IPS DF 6.9 (cell line): Measurements from ENCODE around the gene PLXNA2.

Experiments used
- DNase-seq: peaks from one replicate; pipeline ENCODE4 v3.0.0-alpha.2; 2013; ENCODE audit warnings: low read depth, low spot score
- H3K27ac ChIP-seq: one replicate; pipeline ENCODE4 v1.5.1; 2013; ENCODE audit warnings: low read length, control low read depth
- H3K27me3 ChIP-seq: 2 replicates; pipeline ENCODE4 v1.6.1; 2013; ENCODE audit warnings: mild to moderate bottlenecking, low read length; ENCODE audit not compliant: control insufficient read depth, insufficient read depth
- H3K36me3 ChIP-seq: 2 replicates; pipeline ENCODE4 v1.6.1; 2013; ENCODE audit warnings: low read length; ENCODE audit not compliant: control insufficient read depth, insufficient read depth
- H3K4me1 ChIP-seq: 2 replicates; pipeline ENCODE4 v1.6.1; 2013; ENCODE audit warnings: low read length; ENCODE audit not compliant: control insufficient read depth, insufficient read depth
- H3K4me3 ChIP-seq: 2 replicates; pipeline ENCODE4 v1.5.1; 2013; ENCODE audit warnings: mild to moderate bottlenecking, low read length
- H3K9me3 ChIP-seq: 2 replicates; pipeline ENCODE4 v1.6.1; 2013; ENCODE audit warnings: low read length, inconsistent platforms; ENCODE audit not compliant: control insufficient read depth, insufficient read depth
- whole genome bisulfite sequencing: extraction: QIAGEN DNeasy Blood & Tissue Kit; methylation state at CpG from one replicate; pipeline ENCODE4 v1.1.7; 2013; ENCODE audit warnings: mixed read lengths, missing lambda C conversion rate; ENCODE audit not compliant: insufficient read length, insufficient coverage; 5-methylcytosine and 5-hydroxymethylcytosine counted together

Gene PLXNA2

GRCh38 chr1:208265122-208265469 is 20.9 kb upstream of the PLXNA2 start:
- no peak overlapping the region for H3K27ac ChIP-seq
- no peaks in the 10 kb centered on the region for H3K36me3 ChIP-seq
- H3K4me1 ChIP-seq: no peaks in the 10 kb centered on the region; the same call in 1 of the 2 replicates
- H3K4me3 ChIP-seq: no peak overlapping the region
- no peak for DNase-seq
- H3K9me3 ChIP-seq: no peaks in the 10 kb centered on the region; the same call in 1 of the 2 replicates
- no peaks in the 10 kb centered on the region for H3K27me3 ChIP-seq
- WGBS: no CpG with 5 or more reads among the region's 2 CpGs

- H3K9me3 ChIP-seq: no peaks in the 10 kb centered on the region; the same call in 1 of the 2 replicates
- no peak overlapping the region for H3K4me3 ChIP-seq
- DNase-seq: no peak
- H3K27me3 ChIP-seq: no peaks in the 10 kb centered on the region
- WGBS: no CpG with 5 or more reads among the region's 2 CpGs
- no peak overlapping the region for H3K27ac ChIP-seq
- H3K4me1 ChIP-seq: no peaks in the 10 kb centered on the region; the same call in 1 of the 2 replicates
- no peaks in the 10 kb centered on the region for H3K36me3 ChIP-seq
Observed at GRCh38 chr1:208264469-208265121, 20.4 kb upstream of the PLXNA2 start.

GRCh38 chr1:208261874-208262273 is 17.7 kb upstream of the PLXNA2 start:
- H3K36me3 ChIP-seq: no peaks in the 10 kb centered on the region
- no CpG with 5 or more reads among the region's 4 CpGs for WGBS
- DNase-seq: no peak
- no peak overlapping the region for H3K27ac ChIP-seq
- H3K27me3 ChIP-seq: peaks cover 2% of the 10 kb centered on the region; the same call in 1 of the 2 replicates
- H3K4me3 ChIP-seq: no peak overlapping the region
- H3K4me1 ChIP-seq: peaks cover 3% of the 10 kb centered on the region; the same call in 1 of the 2 replicates
- H3K9me3 ChIP-seq: no peaks in the 10 kb centered on the region; the same call in 1 of the 2 replicates

GRCh38 chr1:208258277-208258676 is 14.1 kb upstream of the PLXNA2 start:
- no peak overlapping the region for H3K4me3 ChIP-seq
- H3K4me1 ChIP-seq: peaks cover 3% of the 10 kb centered on the region; the same call in 1 of the 2 replicates
- no peak overlapping the region for H3K27ac ChIP-seq
- H3K9me3 ChIP-seq: no peaks in the 10 kb centered on the region; the same call in 1 of the 2 replicates
- WGBS: no CpG with 5 or more reads among the region's 3 CpGs
- no peak for DNase-seq
- H3K27me3 ChIP-seq: peaks cover 5% of the 10 kb centered on the region
- H3K36me3 ChIP-seq: no peaks in the 10 kb centered on the region

GRCh38 chr1:208257351-208257750 is 13.2 kb upstream of the PLXNA2 start:
- WGBS: no CpG with 5 or more reads among the region's 6 CpGs
- no peaks in the 10 kb centered on the region for H3K36me3 ChIP-seq
- peaks cover 5% of the 10 kb centered on the region for H3K27me3 ChIP-seq
- no peak overlapping the region for H3K27ac ChIP-seq
- peaks cover 3% of the 10 kb centered on the region; the same call in 1 of the 2 replicates for H3K4me1 ChIP-seq
- H3K4me3 ChIP-seq: no peak overlapping the region
- no peaks in the 10 kb centered on the region; the same call in 1 of the 2 replicates for H3K9me3 ChIP-seq
- DNase-seq: no peak

GRCh38 chr1:208256556-208256955 is 12.4 kb upstream of the PLXNA2 start:
- Histone ChIP-seq H3K36me3 (no peaks in the 10 kb centered on the region), H3K9me3 (no peaks in the 10 kb centered on the region; the same call in 1 of the 2 replicates), H3K4me1 (peaks cover 3% of the 10 kb centered on the region; the same call in 1 of the 2 replicates), H3K27me3 (peaks cover 5% of the 10 kb centered on the region), H3K4me3 (no peak overlapping the region), H3K27ac (no peak overlapping the region)
- no CpG with 5 or more reads among the region's 7 CpGs for WGBS
- DNase-seq: no peak

GRCh38 chr1:208256091-208256490 is 11.9 kb upstream of the PLXNA2 start:
- no peak for DNase-seq
- peaks cover 3% of the 10 kb centered on the region; the same call in 1 of the 2 replicates for H3K4me1 ChIP-seq
- H3K27ac ChIP-seq: no peak overlapping the region
- H3K36me3 ChIP-seq: no peaks in the 10 kb centered on the region
- peaks cover 5% of the 10 kb centered on the region for H3K27me3 ChIP-seq
- H3K9me3 ChIP-seq: no peaks in the 10 kb centered on the region
- no peak overlapping the region for H3K4me3 ChIP-seq
- no CpG with 5 or more reads among the region's 1 CpG for WGBS

GRCh38 chr1:208254862-208255261 is 10.7 kb upstream of the PLXNA2 start:
- Histone ChIP-seq H3K27me3 (peaks cover 5% of the 10 kb centered on the region), H3K36me3 (no peaks in the 10 kb centered on the region), H3K4me3 (no peak overlapping the region), H3K27ac (no peak overlapping the region), H3K9me3 (no peaks in the 10 kb centered on the region), H3K4me1 (peaks cover 3% of the 10 kb centered on the region; the same call in 1 of the 2 replicates)
- no CpG with 5 or more reads among the region's 1 CpG for WGBS
- no peak for DNase-seq

GRCh38 chr1:208254376-208254775 is 10.2 kb upstream of the PLXNA2 start:
- peaks cover 5% of the 10 kb centered on the region for H3K27me3 ChIP-seq
- no peak overlapping the region for H3K4me3 ChIP-seq
- no peaks in the 10 kb centered on the region for H3K9me3 ChIP-seq
- no peak for DNase-seq
- peaks cover 3% of the 10 kb centered on the region; the same call in 1 of the 2 replicates for H3K4me1 ChIP-seq
- no CpG with 5 or more reads among the region's 1 CpG for WGBS
- no peak overlapping the region for H3K27ac ChIP-seq
- H3K36me3 ChIP-seq: no peaks in the 10 kb centered on the region

GRCh38 chr1:208252836-208253576 is 8.8 kb upstream of the PLXNA2 start:
- Histone ChIP-seq H3K27me3 (peaks cover 5% of the 10 kb centered on the region), H3K9me3 (no peaks in the 10 kb centered on the region), H3K4me1 (peaks cover 3% of the 10 kb centered on the region; the same call in 1 of the 2 replicates), H3K4me3 (no peak overlapping the region), H3K27ac (no peak overlapping the region), H3K36me3 (no peaks in the 10 kb centered on the region)
- WGBS: no CpG with 5 or more reads among the region's 7 CpGs
- DNase-seq: no peak
